Fibroblast of lung (primary cell): ENCODE data around the gene DPAGT1. TPM values are rescaled to one million over a fixed set of nuclear protein-coding genes. Genes with fewer than 3 reads are reported as not detected.

Experiments
- DNase-seq, 2 donors: peaks; one replicate each; pipeline versions ENCODE4 v3.0.0 to v3.0.0-alpha.2; 2010; ENCODE audit warnings: low read depth in 2 of 2
- H2AFZ ChIP-seq: 2 replicates; pipeline ENCODE4 v1.5.1; 2012; ENCODE audit warnings: low read length, control low read depth, inconsistent platforms
- H3K27ac ChIP-seq: 2 replicates; pipeline ENCODE4 v1.5.1; 2011; ENCODE audit warnings: low read length, control low read depth; ENCODE audit not compliant: insufficient read depth
- H3K27me3 ChIP-seq: 2 replicates; pipeline ENCODE4 v1.5.1; 2011; ENCODE audit warnings: mild to moderate bottlenecking, low read length; ENCODE audit not compliant: control insufficient read depth, insufficient read depth
- H3K36me3 ChIP-seq: 2 replicates; pipeline ENCODE4 v1.5.1; 2011; ENCODE audit warnings: low read length; ENCODE audit not compliant: control insufficient read depth, insufficient read depth
- H3K4me1 ChIP-seq: 2 replicates; pipeline ENCODE4 v1.5.1; 2011; ENCODE audit warnings: low read length; ENCODE audit not compliant: control insufficient read depth, insufficient read depth; ENCODE audit errors: extremely low read depth
- H3K4me2 ChIP-seq: 2 replicates; pipeline ENCODE4 v1.5.1; 2011; ENCODE audit warnings: low read length, control low read depth; ENCODE audit not compliant: insufficient read depth; ENCODE audit errors: extremely low read depth
- H3K4me3 ChIP-seq, 4 experiments: fragments of 200-600 bp in 1 of 4; sonication (generic) in 1 of 4; replicated peaks in 1 of 4; 2 replicates each; pipeline ENCODE4 v1.5.1; 2011 to 2016; ENCODE audit warnings: low read length in 4 of 4, low read depth in 3 of 4, mild to moderate bottlenecking in 3 of 4, control low read depth in 2 of 4, inconsistent platforms in 1 of 4, mixed read lengths in 1 of 4; ENCODE audit not compliant: insufficient read depth in 1 of 4; ENCODE audit errors: control extremely low read depth in 1 of 4
- H3K79me2 ChIP-seq: 2 replicates; pipeline ENCODE4 v1.5.1; 2012; ENCODE audit warnings: mild to moderate bottlenecking, low read length, inconsistent platforms; ENCODE audit not compliant: control insufficient read depth, insufficient read depth
- H3K9ac ChIP-seq: 2 replicates; pipeline ENCODE4 v1.5.1; 2011; ENCODE audit warnings: mild to moderate bottlenecking, low read length, control low read depth; ENCODE audit not compliant: insufficient read depth
- H3K9me3 ChIP-seq: 2 replicates; pipeline ENCODE4 v1.5.1; 2012; ENCODE audit warnings: low read depth, low read length; ENCODE audit not compliant: control insufficient read depth, insufficient read depth
- H4K20me1 ChIP-seq: 2 replicates; pipeline ENCODE4 v1.5.1; 2011; ENCODE audit warnings: low read length; ENCODE audit not compliant: control insufficient read depth, insufficient read depth; ENCODE audit errors: extremely low read depth
- EZH2 ChIP-seq: IDR thresholded peaks from 2 replicates; pipeline ENCODE4 v1.5.1; 2012; ENCODE audit warnings: low read length, control low read depth, mild to moderate bottlenecking; ENCODE audit errors: missing control alignments
- polyA plus RNA-seq, 2 donors: library from polyadenylated mRNA; depleted of rRNA in 1 of 2; stranded (reverse) in 1 of 2; unstranded in 1 of 2; fragments of >200 nt; gene quantifications; 2 replicates each; pipeline ENCODE4 v1.2.1, GENCODE V29; 2011 to 2012; ENCODE audit warnings: missing spikeins in 1 of 2
- total RNA-seq: library from RNA; depleted of rRNA; stranded (reverse); fragments of >200 nt; gene quantifications from 2 replicates; pipeline ENCODE4 v1.2.1, GENCODE V29; 2014
- TF ChIP-seq, protein P1 (sequence below), 2 donors: IDR thresholded peaks in 1 of 2; conservative IDR thresholded peaks in 1 of 2; 1 replicate in 1 of 2; 2 replicates in 1 of 2; pipeline ENCODE4 v1.5.1; 2011 to 2012; ENCODE audit warnings: low read length in 2 of 2, control low read depth in 1 of 2, inconsistent platforms in 1 of 2, low read depth in 1 of 2, mild to moderate bottlenecking in 1 of 2

The DPAGT1 gene
- total and polyA plus RNA-seq, 2 donors (not counting 1 experiment from before 2014, with no cell fraction given) = 14.5 to 44.9 TPM

DNA sequence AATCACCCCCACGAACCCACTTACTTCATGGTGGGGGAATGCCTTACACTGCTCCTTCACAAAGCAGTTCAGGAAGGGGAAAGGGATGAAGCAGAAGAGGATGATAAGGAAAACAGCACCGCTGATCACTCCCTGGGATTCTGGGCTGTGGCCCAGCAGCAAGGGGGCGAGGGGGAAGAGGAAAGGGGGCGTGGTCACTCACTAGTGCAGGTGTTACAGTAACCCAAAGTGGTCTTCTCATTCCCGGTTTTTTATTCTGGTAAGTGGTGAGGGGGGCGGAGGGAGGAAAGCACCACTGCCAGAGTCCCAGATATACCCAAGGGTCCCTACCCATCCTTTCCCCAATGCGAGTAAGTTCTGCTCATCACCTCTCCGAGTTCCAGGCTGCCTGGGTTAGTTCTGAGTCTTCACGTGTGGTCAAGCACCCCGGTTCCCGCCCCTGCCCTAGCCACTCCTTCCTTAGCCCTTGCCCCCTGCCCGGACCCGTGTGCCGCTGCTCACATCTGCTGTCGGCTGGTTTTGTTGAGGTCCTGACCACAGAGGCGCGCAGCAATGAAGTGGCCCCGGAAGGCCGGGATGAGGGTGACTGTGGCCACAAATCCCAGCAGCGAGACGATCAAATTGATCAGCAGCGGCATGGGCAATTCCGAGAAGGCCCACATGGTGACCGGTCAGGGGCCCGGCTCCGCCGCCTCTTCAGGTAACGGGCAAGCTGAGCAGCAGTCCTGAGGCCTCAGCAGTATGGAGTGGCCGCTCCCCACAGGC lies 477 bp downstream of the DPAGT1 start:
- H3K4me1 ChIP-seq = peaks cover 10% of the 10 kb centered on the region
- peak overlapping the region; percentile 96 for H3K27ac ChIP-seq
- peaks cover 9% of the 10 kb centered on the region for H3K36me3 ChIP-seq
- H2AFZ ChIP-seq = peak overlapping the region; percentile 77
- peak overlapping the region; percentile 71 to 90 (median 86) for H3K4me3 ChIP-seq
- no peaks in the 10 kb centered on the region for H3K9me3 ChIP-seq
- no peaks in the 10 kb centered on the region for H3K27me3 ChIP-seq
- TF ChIP-seq EZH2 = no peak
- TF ChIP-seq, protein P1, sequence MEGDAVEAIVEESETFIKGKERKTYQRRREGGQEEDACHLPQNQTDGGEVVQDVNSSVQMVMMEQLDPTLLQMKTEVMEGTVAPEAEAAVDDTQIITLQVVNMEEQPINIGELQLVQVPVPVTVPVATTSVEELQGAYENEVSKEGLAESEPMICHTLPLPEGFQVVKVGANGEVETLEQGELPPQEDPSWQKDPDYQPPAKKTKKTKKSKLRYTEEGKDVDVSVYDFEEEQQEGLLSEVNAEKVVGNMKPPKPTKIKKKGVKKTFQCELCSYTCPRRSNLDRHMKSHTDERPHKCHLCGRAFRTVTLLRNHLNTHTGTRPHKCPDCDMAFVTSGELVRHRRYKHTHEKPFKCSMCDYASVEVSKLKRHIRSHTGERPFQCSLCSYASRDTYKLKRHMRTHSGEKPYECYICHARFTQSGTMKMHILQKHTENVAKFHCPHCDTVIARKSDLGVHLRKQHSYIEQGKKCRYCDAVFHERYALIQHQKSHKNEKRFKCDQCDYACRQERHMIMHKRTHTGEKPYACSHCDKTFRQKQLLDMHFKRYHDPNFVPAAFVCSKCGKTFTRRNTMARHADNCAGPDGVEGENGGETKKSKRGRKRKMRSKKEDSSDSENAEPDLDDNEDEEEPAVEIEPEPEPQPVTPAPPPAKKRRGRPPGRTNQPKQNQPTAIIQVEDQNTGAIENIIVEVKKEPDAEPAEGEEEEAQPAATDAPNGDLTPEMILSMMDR (conservative IDR thresholded peaks at IDR 0.05 in 1 of 2, IDR thresholded peaks at IDR 0.05 in 1 of 2; ENCODE audit: low read depth in 1 of 2, low read length in 2 of 2) = no peak
- no peaks in the 10 kb centered on the region for H4K20me1 ChIP-seq
- peak overlapping the region; percentile 99 for H3K4me2 ChIP-seq
- H3K79me2 ChIP-seq = peaks cover 18% of the 10 kb centered on the region
- no peak for DNase-seq
- H3K9ac ChIP-seq = peak overlapping the region; percentile 79

DNA sequence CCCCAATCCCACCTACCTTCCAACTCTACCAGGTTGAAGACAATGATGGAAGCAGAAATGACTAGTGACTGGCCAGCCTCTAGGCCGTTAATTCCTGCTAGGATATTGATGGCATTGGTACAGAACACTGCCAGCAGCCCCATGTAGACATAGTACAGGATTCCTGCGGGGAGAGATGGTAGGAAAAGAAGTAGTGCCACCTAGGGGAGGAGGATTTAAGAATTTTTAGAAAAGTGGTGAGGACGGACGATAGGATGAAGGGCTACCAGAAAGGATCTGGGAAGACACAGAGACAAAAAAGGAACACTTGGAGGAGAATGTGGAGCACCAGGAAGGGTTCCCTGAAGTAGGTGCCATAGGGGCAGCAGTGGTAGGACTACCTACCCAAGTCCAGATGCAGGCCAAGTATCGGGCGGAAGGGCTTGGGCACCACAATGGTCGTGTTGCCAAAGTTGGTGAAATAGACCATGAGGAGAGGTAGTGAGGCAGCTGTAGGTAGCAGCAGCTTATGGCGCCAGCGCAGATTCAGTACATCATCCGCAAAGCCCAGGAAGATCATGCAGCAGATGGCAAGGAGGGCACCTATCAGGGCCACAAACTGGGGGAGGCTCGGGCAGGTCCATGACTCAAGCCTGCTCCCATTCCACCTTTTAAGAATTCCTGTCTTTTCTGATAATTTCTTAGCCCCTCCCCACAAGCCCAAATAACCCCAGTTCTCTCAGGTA lies 1.2 kb downstream of the DPAGT1 start:
- TF ChIP-seq, protein P1 (conservative IDR thresholded peaks at IDR 0.05 in 1 of 2, IDR thresholded peaks at IDR 0.05 in 1 of 2; ENCODE audit: low read depth in 1 of 2, low read length in 2 of 2) = peak; percentile 49 to 52
- TF ChIP-seq EZH2 = no peak
- Histone ChIP-seq H2AFZ (peak overlapping the region; percentile 21), H3K9ac (peak overlapping the region; percentile 79), H3K4me1 (peaks cover 10% of the 10 kb centered on the region), H3K36me3 (peaks cover 9% of the 10 kb centered on the region), H3K27me3 (no peaks in the 10 kb centered on the region), H3K4me2 (peak overlapping the region; percentile 99), H3K27ac (peak overlapping the region; percentile 96), H3K4me3 (peak overlapping the region; percentile 71 to 90 (median 86)), H4K20me1 (no peaks in the 10 kb centered on the region), H3K9me3 (no peaks in the 10 kb centered on the region), H3K79me2 (peaks cover 18% of the 10 kb centered on the region)
- DNase-seq = peak; percentile 46 to 60

DNA sequence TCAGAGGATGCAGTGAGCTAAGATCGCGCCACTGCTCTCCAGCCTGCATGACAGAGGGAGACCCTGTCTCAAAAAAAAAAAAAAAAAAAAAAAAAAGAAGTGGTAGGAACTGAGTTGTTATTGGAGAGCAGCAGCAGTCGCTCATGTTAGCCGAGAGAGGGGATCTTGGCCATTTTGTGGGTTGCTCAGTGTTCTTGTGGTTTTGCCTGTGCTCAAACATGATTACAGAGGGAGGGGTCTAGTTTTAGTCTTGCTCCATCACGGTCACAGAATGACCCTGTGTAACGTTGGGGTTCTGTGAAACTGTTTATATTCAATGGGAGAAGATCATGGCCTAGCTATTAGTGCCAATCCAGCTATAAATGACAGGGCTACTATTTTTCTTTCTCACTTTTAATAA lies 1.9 kb downstream of the DPAGT1 start:
- H3K9me3 ChIP-seq = no peaks in the 10 kb centered on the region
- H2AFZ ChIP-seq = no peak overlapping the region
- TF ChIP-seq EZH2 = no peak
- TF ChIP-seq, protein P1 (conservative IDR thresholded peaks at IDR 0.05 in 1 of 2, IDR thresholded peaks at IDR 0.05 in 1 of 2; ENCODE audit: low read depth in 1 of 2, low read length in 2 of 2) = no peak
- H3K79me2 ChIP-seq = peaks cover 24% of the 10 kb centered on the region
- peak overlapping the region; percentile 44 for H3K4me2 ChIP-seq
- no peaks in the 10 kb centered on the region for H4K20me1 ChIP-seq
- DNase-seq = no peak
- H3K9ac ChIP-seq = no peak overlapping the region
- H3K27ac ChIP-seq = no peak overlapping the region
- H3K36me3 ChIP-seq = peaks cover 9% of the 10 kb centered on the region
- no peaks in the 10 kb centered on the region for H3K27me3 ChIP-seq
- no peak overlapping the region for H3K4me3 ChIP-seq
- H3K4me1 ChIP-seq = peaks cover 10% of the 10 kb centered on the region
